Activated CD8-positive, alpha-beta memory T cell treated with anti-CD3 and anti-CD28 coated beads, Interleukin-2, amount 10 ng/mL, durations not matched to agents 7 days and 5 days (primary cell): ENCODE data around the gene RBP3. TPM values are rescaled to one million over a fixed set of nuclear protein-coding genes. Genes with fewer than 3 reads are reported as not detected.

Source experiments
- ATAC-seq: fragments of 150-1000 bp; cut with Tn5 transposase; one replicate; pipeline ENCODE4 v1.10.0; 2021; ENCODE audit warnings: moderate library complexity
- CTCF ChIA-PET: fragments of 350-600 bp; sonication (Branson Sonifier 250); formaldehyde crosslinking; loops from one replicate; lab custom pipeline; 2021; ENCODE audit warnings: antibody characterized with exemption; lab: Charles Lee
- DNase-seq: peaks from one replicate; pipeline ENCODE4 v3.0.0-alpha.2; 2020
- H3K27ac Mint-ChIP-seq: one replicate; pipeline ENCODE4 v1.8.0; 2021; ENCODE audit warnings: mild to moderate bottlenecking, mixed read lengths
- H3K27me3 Mint-ChIP-seq: one replicate; pipeline ENCODE4 v1.8.0; 2021; ENCODE audit warnings: mixed read lengths
- H3K36me3 Mint-ChIP-seq: one replicate; pipeline ENCODE4 v1.8.0; 2021; ENCODE audit warnings: mild to moderate bottlenecking, mixed read lengths
- H3K4me1 Mint-ChIP-seq: one replicate; pipeline ENCODE4 v1.8.0; 2021; ENCODE audit warnings: mixed read lengths
- H3K4me3 Mint-ChIP-seq: one replicate; pipeline ENCODE4 v1.8.0; 2021; ENCODE audit warnings: mild to moderate bottlenecking, moderate library complexity, mixed read lengths
- H3K9me3 Mint-ChIP-seq: one replicate; pipeline ENCODE4 v1.8.0; 2022; ENCODE audit warnings: low read depth, mixed read lengths
- total RNA-seq, 2 experiments: library from RNA; stranded (reverse); gene quantifications; one replicate each; pipeline ENCODE4 v1.2.3, GENCODE V29; 2021

RBP3 gene
- total RNA-seq, 2 experiments from 2014 or later: not detected

GRCh38 chr10:47332946-47333345 is 15.2 kb upstream of the RBP3 start:
- no peaks in the 10 kb centered on the region for H3K36me3 Mint-ChIP-seq
- no peak overlapping the region for H3K27ac Mint-ChIP-seq
- H3K4me3 Mint-ChIP-seq: no peak overlapping the region

GRCh38 chr10:47333532-47333931 is 14.6 kb upstream of the RBP3 start:
- Mint-ChIP-seq H3K4me3 (no peak overlapping the region), H3K27ac (no peak overlapping the region), H3K9me3 (no peaks in the 10 kb centered on the region), H3K4me1 (no peaks in the 10 kb centered on the region), H3K36me3 (no peaks in the 10 kb centered on the region), H3K27me3 (peaks cover 21% of the 10 kb centered on the region)
- no peak for ATAC-seq
- CTCF ChIA-PET: interaction anchor here (1.6 kb wide), 1 partner anchor 22 kb away, joined by 4 read pairs; no protein-coding TSS in a partner anchor
- no peak for DNase-seq

More at GRCh38 chr10:47332946-47333345, 15.2 kb upstream of the RBP3 start:
- H3K27me3 Mint-ChIP-seq: peaks cover 17% of the 10 kb centered on the region
- no peaks in the 10 kb centered on the region for H3K4me1 Mint-ChIP-seq
- H3K9me3 Mint-ChIP-seq: no peaks in the 10 kb centered on the region
- no peak for DNase-seq
- ATAC-seq: no peak
- CTCF ChIA-PET: interaction anchor here (0.8 to 1.6 kb wide), 2 partner anchors 20 to 21 kb away, joined by 3 to 4 read pairs; no protein-coding TSS in a partner anchor

GRCh38 chr10:47334466-47335295 is 13.5 kb upstream of the RBP3 start:
- DNase-seq (no peak), ATAC-seq (no peak)
- H3K9me3 Mint-ChIP-seq: no peaks in the 10 kb centered on the region
- CTCF ChIA-PET: no interaction called here
- no peaks in the 10 kb centered on the region for H3K4me1 Mint-ChIP-seq
- peaks cover 25% of the 10 kb centered on the region for H3K27me3 Mint-ChIP-seq
- H3K27ac Mint-ChIP-seq: no peak overlapping the region
- H3K36me3 Mint-ChIP-seq: no peaks in the 10 kb centered on the region
- no peak overlapping the region for H3K4me3 Mint-ChIP-seq

- no peak overlapping the region for H3K27ac Mint-ChIP-seq
- H3K27me3 Mint-ChIP-seq: peaks cover 33% of the 10 kb centered on the region
These were observed 12.3 kb upstream of the RBP3 start for GRCh38 chr10:47335906-47336305.

DNA sequence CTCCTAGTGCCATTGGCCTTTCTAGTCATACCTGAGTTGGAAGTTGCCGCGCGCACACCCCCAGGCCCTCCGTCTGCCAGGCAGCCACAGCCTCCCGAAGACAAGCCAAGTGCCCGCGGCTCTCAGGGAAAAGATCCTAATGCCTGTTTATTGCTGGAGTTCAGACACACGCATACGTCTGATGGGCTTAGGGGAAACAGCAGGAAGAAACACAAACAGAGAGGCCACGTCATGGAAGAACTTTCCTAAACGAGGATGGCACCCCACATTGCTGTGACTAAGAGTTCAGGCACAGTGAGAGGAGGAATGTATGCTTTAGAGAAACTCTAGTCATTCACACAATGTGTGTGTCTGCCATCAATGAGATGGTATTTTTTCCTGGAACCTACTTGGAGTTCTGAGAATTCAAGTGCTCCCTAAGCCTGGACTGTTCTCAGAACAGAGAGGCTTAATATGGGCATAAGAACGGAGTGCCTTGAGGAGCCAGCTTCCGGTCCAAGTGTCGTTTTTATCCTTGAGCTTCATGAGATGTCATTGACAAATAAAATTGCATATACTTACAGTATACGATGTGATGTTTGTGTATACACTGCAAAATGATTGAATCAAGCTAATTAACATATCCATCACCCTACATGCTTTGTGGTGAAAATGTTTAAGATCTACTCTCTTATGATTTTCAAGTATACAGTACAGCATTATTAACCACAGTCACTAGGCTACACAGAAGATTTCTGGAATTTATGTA is 11.6 kb upstream of the RBP3 start:
- CTCF ChIA-PET: no interaction called here
- H3K27ac Mint-ChIP-seq: no peak overlapping the region
- no peak overlapping the region for H3K4me3 Mint-ChIP-seq
- H3K27me3 Mint-ChIP-seq: peaks cover 36% of the 10 kb centered on the region
- no peak for DNase-seq
- no peak for ATAC-seq
- H3K36me3 Mint-ChIP-seq: no peaks in the 10 kb centered on the region
- H3K4me1 Mint-ChIP-seq: no peaks in the 10 kb centered on the region
- H3K9me3 Mint-ChIP-seq: no peaks in the 10 kb centered on the region

More at GRCh38 chr10:47335906-47336305, 12.3 kb upstream of the RBP3 start:
- no peaks in the 10 kb centered on the region for H3K36me3 Mint-ChIP-seq
- DNase-seq (no peak), ATAC-seq (no peak)
- H3K4me3 Mint-ChIP-seq: no peak overlapping the region
- CTCF ChIA-PET: no interaction called here
- no peaks in the 10 kb centered on the region for H3K9me3 Mint-ChIP-seq
- H3K4me1 Mint-ChIP-seq: no peaks in the 10 kb centered on the region

GRCh38 chr10:47337310-47337709 is 10.9 kb upstream of the RBP3 start:
- peaks cover 36% of the 10 kb centered on the region for H3K27me3 Mint-ChIP-seq
- H3K4me1 Mint-ChIP-seq: no peaks in the 10 kb centered on the region
- H3K9me3 Mint-ChIP-seq: no peaks in the 10 kb centered on the region
- no peak overlapping the region for H3K27ac Mint-ChIP-seq
- H3K4me3 Mint-ChIP-seq: no peak overlapping the region
- DNase-seq (no peak), ATAC-seq (no peak)
- H3K36me3 Mint-ChIP-seq: no peaks in the 10 kb centered on the region
- CTCF ChIA-PET: no interaction called here

- no peaks in the 10 kb centered on the region for H3K4me1 Mint-ChIP-seq
- CTCF ChIA-PET: interaction anchor here (1.7 to 2.3 kb wide), 3 partner anchors 27 to 314 kb away, joined by 6 to 13 read pairs (median 7); no protein-coding TSS in a partner anchor
- no peaks in the 10 kb centered on the region for H3K36me3 Mint-ChIP-seq
- DNase-seq (no peak), ATAC-seq (no peak)
- no peak overlapping the region for H3K4me3 Mint-ChIP-seq
- H3K27ac Mint-ChIP-seq: no peak overlapping the region
- peaks cover 37% of the 10 kb centered on the region for H3K27me3 Mint-ChIP-seq
- no peaks in the 10 kb centered on the region for H3K9me3 Mint-ChIP-seq
These were observed 8.9 kb upstream of the RBP3 start for GRCh38 chr10:47339186-47339735.

DNA sequence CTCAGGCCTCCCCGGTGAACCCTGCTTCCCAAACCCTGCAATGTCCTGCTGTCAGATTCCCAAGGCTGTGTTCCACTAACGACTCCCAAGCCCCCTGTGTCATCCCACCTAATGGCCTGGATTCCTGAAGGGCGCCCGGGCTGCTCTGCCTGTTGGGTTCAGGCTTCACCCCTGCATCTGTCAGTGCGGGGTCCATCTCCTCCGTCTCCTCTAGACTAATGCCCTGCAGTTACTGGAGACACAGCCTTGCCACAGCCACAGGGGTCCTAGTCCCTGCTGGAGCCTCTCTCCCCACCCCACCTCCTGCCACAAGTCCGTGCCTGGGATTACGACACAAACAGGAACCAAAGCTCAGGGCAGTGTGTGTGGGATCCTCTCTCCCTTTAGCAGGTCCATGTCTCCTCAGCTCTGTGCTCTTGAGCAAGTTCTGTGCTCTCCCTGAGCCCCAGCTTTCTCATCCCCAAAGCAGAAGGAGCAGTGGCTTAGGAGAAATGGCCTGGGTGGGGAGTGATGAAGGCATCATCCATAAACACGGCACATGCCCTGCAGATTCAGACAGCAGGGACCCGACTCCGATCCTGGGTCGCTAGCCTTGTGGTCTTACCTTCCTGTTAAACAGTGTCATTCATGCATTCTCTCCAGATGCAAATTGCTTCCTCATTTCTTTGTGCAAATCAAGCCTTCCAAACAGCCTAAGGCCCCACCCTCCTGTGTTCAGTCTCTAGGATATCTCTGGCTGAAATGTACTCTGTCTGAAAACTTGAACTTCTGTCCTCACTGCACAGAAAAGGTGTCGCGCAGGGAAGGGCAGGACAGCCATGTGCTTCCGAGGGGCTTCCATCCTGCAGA is 8.2 kb upstream of the RBP3 start:
- Mint-ChIP-seq H3K27me3 (peaks cover 37% of the 10 kb centered on the region), H3K4me3 (no peak overlapping the region), H3K27ac (no peak overlapping the region), H3K36me3 (no peaks in the 10 kb centered on the region), H3K4me1 (no peaks in the 10 kb centered on the region), H3K9me3 (no peaks in the 10 kb centered on the region)
- CTCF ChIA-PET: interaction anchor here (0.9 to 2.3 kb wide), 9 partner anchors 15 to 315 kb away, joined by 3 to 13 read pairs (median 7); no protein-coding TSS in a partner anchor
- DNase-seq (no peak), ATAC-seq (no peak)

- CTCF ChIA-PET: interaction anchor here (0.6 to 2.3 kb wide), 10 partner anchors 16 to 316 kb away, joined by 3 to 13 read pairs (median 6); no protein-coding TSS in a partner anchor
- ATAC-seq: peak; percentile 45
- peak; percentile 68 for DNase-seq
These were observed 7.5 kb upstream of the RBP3 start for GRCh38 chr10:47340608-47341170.

GRCh38 chr10:47344996-47345870 is 2.9 kb upstream of the RBP3 start:
- H3K27ac Mint-ChIP-seq: no peak overlapping the region
- H3K4me3 Mint-ChIP-seq: no peak overlapping the region
- CTCF ChIA-PET: interaction anchor here (1.8 kb wide), 1 partner anchor 297 kb away, joined by 3 read pairs; no protein-coding TSS in a partner anchor

More at GRCh38 chr10:47340608-47341170, 7.5 kb upstream of the RBP3 start:
- H3K27ac Mint-ChIP-seq: no peak overlapping the region
- H3K4me3 Mint-ChIP-seq: no peak overlapping the region
- no peaks in the 10 kb centered on the region for H3K9me3 Mint-ChIP-seq
- H3K36me3 Mint-ChIP-seq: no peaks in the 10 kb centered on the region
- H3K4me1 Mint-ChIP-seq: no peaks in the 10 kb centered on the region
- peaks cover 37% of the 10 kb centered on the region for H3K27me3 Mint-ChIP-seq

DNA sequence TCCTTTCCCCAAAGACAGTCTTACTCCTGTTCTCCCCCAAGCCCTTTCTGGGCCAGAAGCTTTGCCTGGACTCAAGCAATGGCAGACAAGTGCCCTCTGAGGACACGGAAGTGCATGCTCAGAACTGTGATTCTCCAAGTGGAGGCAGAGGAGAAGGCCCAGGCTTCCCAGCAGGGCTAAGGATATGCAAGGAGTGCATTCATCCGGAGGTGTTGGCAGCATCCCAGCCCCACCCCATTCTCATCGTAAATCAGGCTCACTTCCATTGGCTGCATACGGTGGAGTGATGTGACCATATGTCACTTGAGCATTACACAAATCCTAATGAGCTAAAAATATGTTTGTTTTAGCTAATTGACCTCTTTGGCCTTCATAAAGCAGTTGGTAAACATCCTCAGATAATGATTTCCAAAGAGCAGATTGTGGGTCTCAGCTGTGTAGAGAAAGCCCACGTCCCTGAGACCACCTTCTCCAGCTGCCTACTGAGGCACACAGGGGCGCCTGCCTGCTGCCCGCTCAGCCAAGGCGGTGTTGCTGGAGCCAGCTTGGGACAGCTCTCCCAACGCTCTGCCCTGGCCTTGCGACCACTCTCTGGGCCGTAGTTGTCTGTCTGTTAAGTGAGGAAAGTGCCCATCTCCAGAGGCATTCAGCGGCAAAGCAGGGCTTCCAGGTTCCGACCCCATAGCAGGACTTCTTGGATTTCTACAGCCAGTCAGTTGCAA is 1.4 kb upstream of the RBP3 start:
- CTCF ChIA-PET: no interaction called here
- no peak overlapping the region for H3K4me3 Mint-ChIP-seq
- ATAC-seq (no peak), DNase-seq (no peak)
- H3K27me3 Mint-ChIP-seq: peaks cover 6% of the 10 kb centered on the region
- H3K9me3 Mint-ChIP-seq: no peaks in the 10 kb centered on the region
- no peaks in the 10 kb centered on the region for H3K4me1 Mint-ChIP-seq
- no peaks in the 10 kb centered on the region for H3K36me3 Mint-ChIP-seq
- no peak overlapping the region for H3K27ac Mint-ChIP-seq

More at GRCh38 chr10:47344996-47345870, 2.9 kb upstream of the RBP3 start:
- no peaks in the 10 kb centered on the region for H3K9me3 Mint-ChIP-seq
- no peak for DNase-seq
- H3K27me3 Mint-ChIP-seq: peaks cover 11% of the 10 kb centered on the region
- no peak for ATAC-seq
- no peaks in the 10 kb centered on the region for H3K36me3 Mint-ChIP-seq
- no peaks in the 10 kb centered on the region for H3K4me1 Mint-ChIP-seq
